IPS-18c (cell line): ENCODE measurements around the gene LRRC8A.
"Not testable (repeated sequence)": the region's sequence is repeated elsewhere in the genome, so short reads cannot be mapped to it uniquely, and the experiment has no call there.

Experiments used
- H3K4me3 ChIP-seq: 2 replicates; pipeline ENCODE4 v1.7.0; 2013; ENCODE audit warnings: low read depth, mild to moderate bottlenecking, low read length, moderate library complexity; ENCODE audit not compliant: insufficient read depth
- H3K9me3 ChIP-seq: one replicate; pipeline ENCODE4 v1.6.1; 2013; ENCODE audit warnings: mild to moderate bottlenecking, low read length, moderate library complexity; ENCODE audit not compliant: control insufficient read depth, insufficient read depth

LRRC8A gene

GRCh38 chr9:128881884-128882676, at the start of gene LRRC8A, which contains the start of gene KYAT1:
Gene LRRC8A (plus strand): TSS chr9:128882133. CDS start chr9:128907165, 25,032 bp downstream.
Gene KYAT1 (minus strand): TSS chr9:128881950. CDS start chr9:128845405, 36,545 bp downstream.
- H3K4me3 ChIP-seq = peak within 1 kb of the TSS; percentile 71
- H3K9me3 ChIP-seq = peaks cover 2% of the 10 kb centered on the region

GRCh38 chr9:128833696-128834095, 48.2 kb upstream of the LRRC8A start:
- Histone ChIP-seq H3K9me3 (no peaks in the 10 kb centered on the region), H3K4me3 (no peak overlapping the region)

DNA sequence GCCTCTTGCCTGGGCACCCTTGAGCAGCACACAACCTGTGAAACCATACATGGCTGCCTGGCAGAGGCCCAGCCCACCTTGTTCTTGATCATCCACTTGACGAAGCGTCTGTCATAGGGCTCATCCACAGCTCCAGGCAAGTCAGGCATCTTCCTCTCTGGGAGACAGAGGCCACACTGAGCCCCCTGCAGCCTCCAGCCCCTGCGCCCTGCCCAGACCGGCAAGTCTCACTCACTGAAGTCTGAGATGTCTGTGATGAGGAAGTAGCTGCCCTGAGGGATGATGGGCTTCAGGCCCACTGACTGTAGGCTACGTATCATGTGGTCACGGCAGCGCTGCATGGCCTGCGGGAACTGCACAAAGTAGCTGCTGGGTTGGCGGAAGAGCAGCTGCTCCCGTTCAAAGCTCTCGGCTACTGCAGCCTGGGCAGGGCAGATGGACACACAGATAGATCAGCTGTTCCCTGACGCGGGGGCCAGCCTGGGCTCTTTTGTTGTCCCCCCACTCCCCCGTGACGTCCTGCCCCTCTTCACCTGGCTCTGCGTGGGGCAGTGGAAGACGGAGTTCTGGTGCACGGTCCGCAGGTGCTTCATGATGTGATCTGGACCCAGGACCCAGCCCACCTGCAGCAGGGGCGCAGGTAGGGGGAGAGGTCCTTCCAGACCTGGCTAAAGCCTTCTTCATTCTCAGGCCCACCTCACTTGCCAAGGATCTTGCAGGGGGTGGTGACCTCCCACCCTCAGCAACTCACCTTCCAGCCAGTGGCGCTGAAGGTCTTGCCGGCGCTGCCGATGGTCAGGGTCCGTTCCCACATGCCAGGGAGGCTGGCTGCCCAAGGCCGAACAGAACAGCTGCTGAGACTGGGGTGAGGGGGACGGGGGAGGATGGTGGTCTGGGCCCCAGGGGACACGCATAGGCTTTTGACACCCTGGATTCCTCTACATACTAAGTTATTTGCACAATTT, 46.4 kb upstream of the LRRC8A start:
- Histone ChIP-seq H3K9me3 (no peaks in the 10 kb centered on the region), H3K4me3 (no peak overlapping the region)

GRCh38 chr9:128836509-128837145, 45.3 kb upstream of the LRRC8A start:
- Histone ChIP-seq H3K4me3 (no peak overlapping the region), H3K9me3 (no peaks in the 10 kb centered on the region)

DNA sequence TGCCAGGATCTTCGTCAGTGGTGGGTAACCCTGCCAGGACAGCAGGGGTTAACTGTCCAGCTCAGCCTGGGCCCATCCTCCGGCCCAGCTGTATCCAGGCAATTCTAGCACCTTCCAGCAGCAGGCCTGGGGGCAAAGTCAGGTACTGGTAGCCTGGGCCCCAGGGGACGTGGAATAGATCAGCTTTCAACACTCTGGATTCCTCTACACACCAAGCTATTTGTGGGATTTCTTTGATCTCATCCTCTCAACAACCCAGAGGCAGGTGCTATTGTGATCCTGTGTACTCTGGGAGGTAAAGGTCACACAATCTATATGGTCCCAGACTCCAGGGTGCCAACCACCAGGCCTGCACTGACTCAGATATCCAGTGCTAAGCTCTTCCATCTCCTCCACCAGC, 43.6 kb upstream of the LRRC8A start:
- no peak overlapping the region for H3K4me3 ChIP-seq
- H3K9me3 ChIP-seq = no peaks in the 10 kb centered on the region

GRCh38 chr9:128840524-128840923, 41.4 kb upstream of the LRRC8A start:
- no peak overlapping the region for H3K4me3 ChIP-seq
- no peaks in the 10 kb centered on the region for H3K9me3 ChIP-seq

DNA sequence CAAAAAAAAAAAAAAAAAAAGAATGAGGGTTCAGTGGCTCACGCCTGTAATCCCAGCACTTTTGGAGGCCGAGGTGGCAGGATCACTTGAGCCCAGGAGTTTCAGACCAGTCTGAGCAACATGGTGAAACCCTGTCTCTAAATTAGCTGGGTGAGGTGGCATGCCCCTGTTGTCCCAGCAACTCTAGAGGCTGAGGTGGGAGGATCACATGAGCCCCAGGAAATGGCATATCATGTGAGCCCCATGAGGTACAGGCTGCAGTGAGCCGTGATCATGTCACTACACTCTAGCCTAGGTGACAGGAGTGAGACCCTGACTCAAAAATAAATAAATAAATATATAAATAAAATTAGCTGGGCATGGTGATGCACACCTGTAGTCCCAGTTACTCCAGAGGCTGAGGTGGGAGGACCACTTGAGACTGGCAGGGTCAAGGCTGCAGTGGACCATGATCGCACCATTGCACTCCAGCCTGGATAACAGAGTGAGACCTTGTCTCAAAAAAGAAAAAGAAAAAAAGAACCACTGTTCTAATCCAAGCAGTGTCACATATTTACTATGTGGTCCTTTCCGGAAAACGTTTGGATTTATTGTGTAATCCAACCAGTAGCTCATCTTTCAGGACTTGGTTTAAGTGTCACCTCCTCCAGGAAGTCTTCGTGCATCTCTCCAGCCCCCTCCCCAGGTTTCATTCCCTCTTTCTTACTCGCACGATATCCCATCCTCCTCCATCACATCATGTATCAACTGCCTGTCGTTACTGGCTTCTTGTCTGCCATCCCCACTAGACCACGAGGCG, 40.0 kb upstream of the LRRC8A start:
- Histone ChIP-seq H3K4me3 (no peak overlapping the region), H3K9me3 (no peaks in the 10 kb centered on the region)

- not testable (repeated sequence) for H3K9me3 ChIP-seq, H3K4me3 ChIP-seq
Observed at GRCh38 chr9:128843171-128843570, 38.8 kb upstream of the LRRC8A start.

- Histone ChIP-seq H3K4me3 (no peak overlapping the region), H3K9me3 (no peaks in the 10 kb centered on the region)
Observed at GRCh38 chr9:128845186-128845931, 36.6 kb upstream of the LRRC8A start.

DNA sequence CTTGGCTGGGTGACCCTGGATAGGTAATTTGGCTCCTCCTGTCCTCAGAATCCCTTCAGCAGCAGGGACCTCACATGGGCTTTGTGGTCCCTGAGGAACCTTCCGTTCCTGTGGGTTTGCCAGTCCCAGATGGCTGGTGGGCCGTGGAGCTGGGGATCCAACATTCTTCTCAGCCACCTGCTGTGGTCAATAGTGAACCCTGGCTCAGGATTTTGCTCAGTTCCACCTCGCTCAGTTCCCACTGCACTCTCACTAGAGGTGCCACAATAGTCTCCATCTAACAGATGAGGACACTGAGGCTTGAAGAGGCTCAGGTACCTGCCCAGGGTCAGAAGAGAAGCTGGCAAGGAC, 35.3 kb upstream of the LRRC8A start:
- H3K4me3 ChIP-seq = no peak overlapping the region
- H3K9me3 ChIP-seq = no peaks in the 10 kb centered on the region

GRCh38 chr9:128847803-128848202, 34.1 kb upstream of the LRRC8A start:
- Histone ChIP-seq H3K9me3 (no peaks in the 10 kb centered on the region), H3K4me3 (no peak overlapping the region)

DNA sequence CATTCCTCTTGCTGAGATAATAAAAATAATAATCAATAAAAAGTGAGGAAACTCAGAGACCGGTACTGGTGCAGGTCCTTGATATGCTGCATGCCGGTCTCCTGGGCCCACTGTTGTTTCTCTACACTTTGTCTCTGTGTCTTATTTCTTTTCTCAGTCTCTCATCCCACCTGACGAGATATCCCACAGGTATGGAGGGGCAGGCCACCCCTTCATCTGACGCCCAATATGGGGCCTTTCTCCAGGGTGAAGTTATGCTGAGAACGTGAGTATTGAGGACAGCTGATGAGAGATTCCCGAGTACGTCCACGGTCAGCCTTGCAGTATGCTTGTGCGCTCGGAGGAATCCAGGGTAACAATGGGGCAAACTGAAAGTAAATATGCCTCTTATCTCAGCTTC, 30.9 kb upstream of the LRRC8A start:
- not testable (repeated sequence) for H3K9me3 ChIP-seq, H3K4me3 ChIP-seq

DNA sequence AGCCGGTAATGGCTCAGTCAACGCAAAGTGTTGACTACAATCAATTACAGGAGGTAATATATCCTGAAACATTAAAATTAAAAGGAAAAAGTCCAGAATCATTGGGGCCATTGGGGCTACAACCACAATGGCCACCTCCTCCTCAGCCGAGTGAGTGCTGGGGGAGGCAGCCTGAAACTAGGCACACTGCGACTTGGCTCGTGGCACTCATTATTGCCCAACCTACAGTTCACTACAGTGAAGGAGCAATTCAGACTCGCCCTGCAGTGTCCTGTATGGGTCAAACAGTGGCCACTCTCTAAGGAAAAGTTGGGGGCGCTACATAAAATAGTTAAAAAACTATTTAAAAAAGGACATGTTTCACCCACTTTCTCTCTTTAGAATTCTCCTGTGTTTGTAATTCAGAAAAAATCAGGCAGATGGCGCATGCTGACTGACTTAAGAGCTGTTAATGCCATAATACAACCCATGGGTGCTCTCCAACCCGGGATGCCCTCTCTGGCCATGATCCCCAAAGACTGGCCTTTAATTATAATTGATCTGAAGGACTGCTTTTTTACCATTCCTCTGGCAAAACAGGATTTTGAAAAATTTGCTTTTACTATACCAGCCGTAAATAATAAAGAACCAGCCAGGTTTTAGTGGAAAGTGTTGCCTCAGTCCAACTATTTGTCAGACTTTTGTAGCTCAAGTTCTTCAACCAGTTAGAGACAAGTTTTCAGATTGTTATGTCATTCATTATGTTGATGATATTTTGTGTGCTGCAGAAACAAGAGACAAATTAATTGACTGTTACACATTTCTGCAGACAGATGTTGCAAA, 29.9 kb upstream of the LRRC8A start:
- not testable (repeated sequence) for H3K4me3 ChIP-seq, H3K9me3 ChIP-seq

GRCh38 chr9:128852646-128853045, 29.3 kb upstream of the LRRC8A start:
- not testable (repeated sequence) for H3K4me3 ChIP-seq, H3K9me3 ChIP-seq

DNA sequence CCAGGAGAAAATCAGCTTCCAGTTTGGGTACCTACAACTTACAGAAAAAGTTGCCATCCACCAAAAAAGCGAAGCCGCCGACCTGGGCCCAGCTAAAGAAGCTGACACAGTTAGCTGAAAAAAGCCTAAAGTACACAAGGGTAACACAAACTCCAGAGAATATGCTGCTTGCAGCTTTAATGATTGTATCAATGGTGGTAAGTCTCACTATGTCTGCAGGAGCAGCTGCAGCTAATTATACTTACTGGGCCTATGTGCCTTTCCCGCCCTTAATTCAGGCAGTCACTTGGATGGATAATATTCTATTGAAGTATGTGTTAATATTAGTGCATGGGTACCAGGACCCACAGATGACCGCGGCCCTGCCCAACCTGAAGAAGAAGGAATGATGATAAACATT, 27.5 kb upstream of the LRRC8A start:
- not testable (repeated sequence) for H3K9me3 ChIP-seq, H3K4me3 ChIP-seq

GRCh38 chr9:128858476-128858875, 23.5 kb upstream of the LRRC8A start:
- not testable (repeated sequence) for H3K4me3 ChIP-seq, H3K9me3 ChIP-seq
